Measurements from ENCODE around the gene KLHL29.
"Not testable (repeated sequence)": the region's sequence is repeated elsewhere in the genome, so short reads cannot be mapped to it uniquely, and the experiment has no call there.

The KLHL29 gene

GRCh38 chr2:23375448-23375847, 9.5 kb upstream of the KLHL29 start:
- DNase-seq: no peak

- no peak for DNase-seq
Measured at GRCh38 chr2:23376075-23376474, 8.9 kb upstream of the KLHL29 start.

- DNase-seq: no peak
Measured at GRCh38 chr2:23376972-23377371, 8.0 kb upstream of the KLHL29 start.

GRCh38 chr2:23377771-23378170, 7.2 kb upstream of the KLHL29 start:
- no peak for DNase-seq

- no peak for DNase-seq
Measured at GRCh38 chr2:23378496-23378895, 6.5 kb upstream of the KLHL29 start.

GRCh38 chr2:23379220-23379695, 5.7 kb upstream of the KLHL29 start:
- no peak for DNase-seq

GRCh38 chr2:23380562-23381065, 4.4 kb upstream of the KLHL29 start:
- DNase-seq: no peak

- no peak for DNase-seq
Measured at GRCh38 chr2:23381084-23381483, 3.9 kb upstream of the KLHL29 start.

- DNase-seq: no peak
Measured at GRCh38 chr2:23381485-23381884, 3.5 kb upstream of the KLHL29 start.

GRCh38 chr2:23383100-23383499, 1.9 kb upstream of the KLHL29 start:
- no peak for DNase-seq

GRCh38 chr2:23385351-23385747, 370 bp downstream of the KLHL29 start:
- DNase-seq: peak; percentile 33

GRCh38 chr2:23385748-23386338, 864 bp downstream of the KLHL29 start:
- DNase-seq: no peak

GRCh38 chr2:23386339-23387220, 1.6 kb downstream of the KLHL29 start:
- no peak for DNase-seq

- DNase-seq: no peak
Measured at GRCh38 chr2:23387221-23387550, 2.2 kb downstream of the KLHL29 start.

GRCh38 chr2:23387845-23388244, 2.9 kb downstream of the KLHL29 start:
- DNase-seq: no peak

GRCh38 chr2:23388294-23388693, 3.3 kb downstream of the KLHL29 start:
- no peak for DNase-seq

GRCh38 chr2:23388756-23389514, 4.0 kb downstream of the KLHL29 start:
- DNase-seq: no peak

GRCh38 chr2:23390152-23390551, 5.2 kb downstream of the KLHL29 start:
- DNase-seq: no peak

GRCh38 chr2:23391237-23391736, 6.3 kb downstream of the KLHL29 start:
- not testable (repeated sequence) for DNase-seq

- no peak for DNase-seq
Measured at GRCh38 chr2:23393722-23394121, 8.7 kb downstream of the KLHL29 start.

- no peak for DNase-seq
Measured at GRCh38 chr2:23394700-23395099, 9.7 kb downstream of the KLHL29 start.

- DNase-seq: no peak
Measured at GRCh38 chr2:23397478-23397877, 12.5 kb downstream of the KLHL29 start.

- no peak for DNase-seq
Measured at GRCh38 chr2:23399674-23400261, 14.8 kb downstream of the KLHL29 start.
